Fibroblast of gingiva (primary cell): ENCODE results near the gene LRMDA.
"Not testable (repeated sequence)": the region's sequence is repeated elsewhere in the genome, so short reads cannot be mapped to it uniquely, and the experiment has no call there.

ENCODE experiments used
- DNase-seq: peaks from one replicate; pipeline ENCODE4 v3.0.0-alpha.2; 2011; ENCODE audit warnings: low read depth

LRMDA gene

GRCh38 chr10:75613685-75614504, 182.5 kb downstream of the LRMDA start:
- DNase-seq = no peak

GRCh38 chr10:75616076-75616475, 184.7 kb downstream of the LRMDA start:
- no peak for DNase-seq

GRCh38 chr10:75616874-75617478, 185.6 kb downstream of the LRMDA start:
- DNase-seq = no peak

GRCh38 chr10:75617485-75618155, 186.2 kb downstream of the LRMDA start:
- no peak for DNase-seq

GRCh38 chr10:75619635-75620034, 188.2 kb downstream of the LRMDA start:
- no peak for DNase-seq

GRCh38 chr10:75620356-75620755, 188.9 kb downstream of the LRMDA start:
- DNase-seq = no peak

GRCh38 chr10:75621003-75621402, 189.6 kb downstream of the LRMDA start:
- not testable (repeated sequence) for DNase-seq

GRCh38 chr10:75622503-75622902, 191.1 kb downstream of the LRMDA start:
- no peak for DNase-seq

GRCh38 chr10:75623310-75624093, 192.1 kb downstream of the LRMDA start:
- no peak for DNase-seq

GRCh38 chr10:75624638-75625037, 193.2 kb downstream of the LRMDA start:
- DNase-seq = no peak

- DNase-seq = no peak
These were observed 199.3 kb downstream of the LRMDA start for GRCh38 chr10:75630746-75631145.

GRCh38 chr10:75632805-75633462, 201.5 kb downstream of the LRMDA start:
- peak; percentile 60 for DNase-seq

GRCh38 chr10:75633568-75633967, 202.1 kb downstream of the LRMDA start:
- DNase-seq = no peak

GRCh38 chr10:75634947-75635346, 203.5 kb downstream of the LRMDA start:
- DNase-seq = no peak

- DNase-seq = no peak
These were observed 207.3 kb downstream of the LRMDA start for GRCh38 chr10:75638752-75639151.

GRCh38 chr10:75639736-75640135, 208.3 kb downstream of the LRMDA start:
- DNase-seq = no peak

- DNase-seq = no peak
These were observed 209.0 kb downstream of the LRMDA start for GRCh38 chr10:75640381-75640780.

GRCh38 chr10:75640803-75641202, 209.4 kb downstream of the LRMDA start:
- no peak for DNase-seq

- DNase-seq = no peak
These were observed 212.0 kb downstream of the LRMDA start for GRCh38 chr10:75643405-75643804.

- DNase-seq = no peak
These were observed 212.7 kb downstream of the LRMDA start for GRCh38 chr10:75643944-75644692.

GRCh38 chr10:75645704-75646103, 214.3 kb downstream of the LRMDA start:
- no peak for DNase-seq
